ENCODE measurements around the gene KRT6A.

KRT6A gene

GRCh38 chr12:52493172-52493571 lies at the start of gene KRT6A:
KRT6A (minus strand) TSS chr12:52493257; CDS start chr12:52493188, 69 bp downstream.
- Histone ChIP-seq H3K9ac (ENCODE audit: low read length) (no peak within 1 kb of the TSS), H3K27me3 (ENCODE audit: control insufficient read depth, insufficient read depth, low read length) (no peaks in the 10 kb centered on the region), H3K4me1 (ENCODE audit: control insufficient read depth, insufficient read depth, low read length) (no peaks in the 10 kb centered on the region), H3K27ac (ENCODE audit: low read depth, low read length) (no peak within 1 kb of the TSS), H3K36me3 (ENCODE audit: control insufficient read depth, insufficient read depth, low read length) (no peaks in the 10 kb centered on the region), H3K4me3 (ENCODE audit: low read length) (no peak within 1 kb of the TSS)

GRCh38 chr12:52542157-52542556 lies 49.1 kb upstream of the KRT6A start:
- no peak overlapping the region for H3K9ac ChIP-seq (ENCODE audit: low read length)
- no peaks in the 10 kb centered on the region for H3K27me3 ChIP-seq (ENCODE audit: control insufficient read depth, insufficient read depth, low read length)
- no peak overlapping the region for H3K27ac ChIP-seq (ENCODE audit: low read depth, low read length)
- no peaks in the 10 kb centered on the region for H3K36me3 ChIP-seq (ENCODE audit: control insufficient read depth, insufficient read depth, low read length)
- no peaks in the 10 kb centered on the region for H3K4me1 ChIP-seq (ENCODE audit: control insufficient read depth, insufficient read depth, low read length)
- no peak overlapping the region for H3K4me3 ChIP-seq (ENCODE audit: low read length)

- no peak overlapping the region for H3K9ac ChIP-seq (ENCODE audit: low read length)
- H3K27ac ChIP-seq (ENCODE audit: low read depth, low read length) = no peak overlapping the region
- H3K36me3 ChIP-seq (ENCODE audit: control insufficient read depth, insufficient read depth, low read length) = no peaks in the 10 kb centered on the region
- H3K4me3 ChIP-seq (ENCODE audit: low read length) = no peak overlapping the region
- H3K4me1 ChIP-seq (ENCODE audit: control insufficient read depth, insufficient read depth, low read length) = no peaks in the 10 kb centered on the region
- no peaks in the 10 kb centered on the region for H3K27me3 ChIP-seq (ENCODE audit: control insufficient read depth, insufficient read depth, low read length)
These were observed 48.7 kb upstream of the KRT6A start for GRCh38 chr12:52541709-52542108.

GRCh38 chr12:52540531-52540930 lies 47.5 kb upstream of the KRT6A start:
- no peak overlapping the region for H3K4me3 ChIP-seq (ENCODE audit: low read length)
- H3K27me3 ChIP-seq (ENCODE audit: control insufficient read depth, insufficient read depth, low read length) = no peaks in the 10 kb centered on the region
- H3K27ac ChIP-seq (ENCODE audit: low read depth, low read length) = no peak overlapping the region
- no peak overlapping the region for H3K9ac ChIP-seq (ENCODE audit: low read length)
- no peaks in the 10 kb centered on the region for H3K36me3 ChIP-seq (ENCODE audit: control insufficient read depth, insufficient read depth, low read length)
- H3K4me1 ChIP-seq (ENCODE audit: control insufficient read depth, insufficient read depth, low read length) = no peaks in the 10 kb centered on the region

- Histone ChIP-seq H3K36me3 (ENCODE audit: control insufficient read depth, insufficient read depth, low read length) (no peaks in the 10 kb centered on the region), H3K9ac (ENCODE audit: low read length) (no peak overlapping the region), H3K4me1 (ENCODE audit: control insufficient read depth, insufficient read depth, low read length) (no peaks in the 10 kb centered on the region), H3K27ac (ENCODE audit: low read depth, low read length) (no peak overlapping the region), H3K4me3 (ENCODE audit: low read length) (no peak overlapping the region), H3K27me3 (ENCODE audit: control insufficient read depth, insufficient read depth, low read length) (no peaks in the 10 kb centered on the region)
These were observed 46.7 kb upstream of the KRT6A start for GRCh38 chr12:52539821-52540173.

- Histone ChIP-seq H3K4me3 (ENCODE audit: low read length) (no peak overlapping the region), H3K36me3 (ENCODE audit: control insufficient read depth, insufficient read depth, low read length) (no peaks in the 10 kb centered on the region), H3K27me3 (ENCODE audit: control insufficient read depth, insufficient read depth, low read length) (no peaks in the 10 kb centered on the region), H3K27ac (ENCODE audit: low read depth, low read length) (no peak overlapping the region), H3K4me1 (ENCODE audit: control insufficient read depth, insufficient read depth, low read length) (no peaks in the 10 kb centered on the region), H3K9ac (ENCODE audit: low read length) (no peak overlapping the region)
These were observed 46.2 kb upstream of the KRT6A start for GRCh38 chr12:52539083-52539820.

- Histone ChIP-seq H3K36me3 (ENCODE audit: control insufficient read depth, insufficient read depth, low read length) (no peaks in the 10 kb centered on the region), H3K4me3 (ENCODE audit: low read length) (no peak overlapping the region), H3K27ac (ENCODE audit: low read depth, low read length) (no peak overlapping the region), H3K9ac (ENCODE audit: low read length) (no peak overlapping the region), H3K27me3 (ENCODE audit: control insufficient read depth, insufficient read depth, low read length) (no peaks in the 10 kb centered on the region), H3K4me1 (ENCODE audit: control insufficient read depth, insufficient read depth, low read length) (no peaks in the 10 kb centered on the region)
These were observed 44.0 kb upstream of the KRT6A start for GRCh38 chr12:52537101-52537500.

- Histone ChIP-seq H3K27me3 (ENCODE audit: control insufficient read depth, insufficient read depth, low read length) (no peaks in the 10 kb centered on the region), H3K4me3 (ENCODE audit: low read length) (no peak overlapping the region), H3K36me3 (ENCODE audit: control insufficient read depth, insufficient read depth, low read length) (no peaks in the 10 kb centered on the region), H3K9ac (ENCODE audit: low read length) (no peak overlapping the region), H3K4me1 (ENCODE audit: control insufficient read depth, insufficient read depth, low read length) (no peaks in the 10 kb centered on the region), H3K27ac (ENCODE audit: low read depth, low read length) (no peak overlapping the region)
These were observed 42.5 kb upstream of the KRT6A start for GRCh38 chr12:52535574-52535973.

GRCh38 chr12:52534482-52534881 lies 41.4 kb upstream of the KRT6A start:
- H3K27me3 ChIP-seq (ENCODE audit: control insufficient read depth, insufficient read depth, low read length) = no peaks in the 10 kb centered on the region

GRCh38 chr12:52533686-52534470 lies 40.8 kb upstream of the KRT6A start:
- no peaks in the 10 kb centered on the region for H3K36me3 ChIP-seq (ENCODE audit: control insufficient read depth, insufficient read depth, low read length)
- H3K4me3 ChIP-seq (ENCODE audit: low read length) = no peak overlapping the region
- no peak overlapping the region for H3K9ac ChIP-seq (ENCODE audit: low read length)
- H3K27me3 ChIP-seq (ENCODE audit: control insufficient read depth, insufficient read depth, low read length) = no peaks in the 10 kb centered on the region
- H3K4me1 ChIP-seq (ENCODE audit: control insufficient read depth, insufficient read depth, low read length) = no peaks in the 10 kb centered on the region
- peak overlapping the region; percentile 31 for H3K27ac ChIP-seq (ENCODE audit: low read depth, low read length)

More at GRCh38 chr12:52534482-52534881, 41.4 kb upstream of the KRT6A start:
- Histone ChIP-seq H3K27ac (ENCODE audit: low read depth, low read length) (no peak overlapping the region), H3K36me3 (ENCODE audit: control insufficient read depth, insufficient read depth, low read length) (no peaks in the 10 kb centered on the region), H3K9ac (ENCODE audit: low read length) (no peak overlapping the region), H3K4me1 (ENCODE audit: control insufficient read depth, insufficient read depth, low read length) (no peaks in the 10 kb centered on the region), H3K4me3 (ENCODE audit: low read length) (no peak overlapping the region)

GRCh38 chr12:52532636-52533035 lies 39.6 kb upstream of the KRT6A start:
- no peaks in the 10 kb centered on the region for H3K27me3 ChIP-seq (ENCODE audit: control insufficient read depth, insufficient read depth, low read length)
- H3K4me1 ChIP-seq (ENCODE audit: control insufficient read depth, insufficient read depth, low read length) = no peaks in the 10 kb centered on the region
- H3K27ac ChIP-seq (ENCODE audit: low read depth, low read length) = no peak overlapping the region
- H3K9ac ChIP-seq (ENCODE audit: low read length) = no peak overlapping the region
- H3K36me3 ChIP-seq (ENCODE audit: control insufficient read depth, insufficient read depth, low read length) = no peaks in the 10 kb centered on the region
- H3K4me3 ChIP-seq (ENCODE audit: low read length) = no peak overlapping the region

GRCh38 chr12:52531566-52532300 lies 38.7 kb upstream of the KRT6A start:
- no peaks in the 10 kb centered on the region for H3K27me3 ChIP-seq (ENCODE audit: control insufficient read depth, insufficient read depth, low read length)
- H3K4me3 ChIP-seq (ENCODE audit: low read length) = no peak overlapping the region
- no peaks in the 10 kb centered on the region for H3K4me1 ChIP-seq (ENCODE audit: control insufficient read depth, insufficient read depth, low read length)
- no peak overlapping the region for H3K9ac ChIP-seq (ENCODE audit: low read length)
- no peaks in the 10 kb centered on the region for H3K36me3 ChIP-seq (ENCODE audit: control insufficient read depth, insufficient read depth, low read length)
- H3K27ac ChIP-seq (ENCODE audit: low read depth, low read length) = no peak overlapping the region

Measured in rectal smooth muscle tissue (tissue), 1 donor.